GM12801 (cell line): Measurements from ENCODE around the gene ZNF236.

Experiments used
- TF ChIP-seq, protein P1 (sequence below): IDR thresholded peaks from one replicate; pipeline ENCODE4 v1.5.1; 2011; ENCODE audit warnings: control low read depth; ENCODE audit not compliant: insufficient read length; ENCODE audit errors: extremely low read depth

The ZNF236 gene

DNA sequence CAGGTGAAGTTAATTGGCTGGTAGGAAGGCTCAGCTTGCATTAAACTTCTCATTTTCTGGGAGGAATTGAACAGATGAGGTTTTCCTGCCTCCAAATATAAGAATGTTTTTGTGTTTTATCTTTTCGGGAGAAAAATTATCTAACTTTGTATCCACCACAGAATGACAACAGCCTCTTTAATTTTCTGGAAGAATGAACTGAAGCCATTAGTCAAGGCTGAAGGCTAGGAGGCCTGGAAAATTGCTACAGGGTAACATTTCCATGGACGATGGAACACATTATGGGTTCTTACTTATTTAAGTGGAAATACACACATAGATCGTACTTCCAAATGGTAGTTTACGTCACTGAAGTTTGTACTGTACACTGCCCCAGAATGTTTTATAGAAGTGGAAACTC is 28.0 kb upstream of the ZNF236 start:
- TF ChIP-seq, protein P1, sequence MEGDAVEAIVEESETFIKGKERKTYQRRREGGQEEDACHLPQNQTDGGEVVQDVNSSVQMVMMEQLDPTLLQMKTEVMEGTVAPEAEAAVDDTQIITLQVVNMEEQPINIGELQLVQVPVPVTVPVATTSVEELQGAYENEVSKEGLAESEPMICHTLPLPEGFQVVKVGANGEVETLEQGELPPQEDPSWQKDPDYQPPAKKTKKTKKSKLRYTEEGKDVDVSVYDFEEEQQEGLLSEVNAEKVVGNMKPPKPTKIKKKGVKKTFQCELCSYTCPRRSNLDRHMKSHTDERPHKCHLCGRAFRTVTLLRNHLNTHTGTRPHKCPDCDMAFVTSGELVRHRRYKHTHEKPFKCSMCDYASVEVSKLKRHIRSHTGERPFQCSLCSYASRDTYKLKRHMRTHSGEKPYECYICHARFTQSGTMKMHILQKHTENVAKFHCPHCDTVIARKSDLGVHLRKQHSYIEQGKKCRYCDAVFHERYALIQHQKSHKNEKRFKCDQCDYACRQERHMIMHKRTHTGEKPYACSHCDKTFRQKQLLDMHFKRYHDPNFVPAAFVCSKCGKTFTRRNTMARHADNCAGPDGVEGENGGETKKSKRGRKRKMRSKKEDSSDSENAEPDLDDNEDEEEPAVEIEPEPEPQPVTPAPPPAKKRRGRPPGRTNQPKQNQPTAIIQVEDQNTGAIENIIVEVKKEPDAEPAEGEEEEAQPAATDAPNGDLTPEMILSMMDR, result no peak

GRCh38 chr18:76801567-76802505 is 20.5 kb upstream of the ZNF236 start:
- TF ChIP-seq, protein P1, result no peak

GRCh38 chr18:76803413-76803812 is 18.9 kb upstream of the ZNF236 start:
- TF ChIP-seq, protein P1, result no peak

DNA sequence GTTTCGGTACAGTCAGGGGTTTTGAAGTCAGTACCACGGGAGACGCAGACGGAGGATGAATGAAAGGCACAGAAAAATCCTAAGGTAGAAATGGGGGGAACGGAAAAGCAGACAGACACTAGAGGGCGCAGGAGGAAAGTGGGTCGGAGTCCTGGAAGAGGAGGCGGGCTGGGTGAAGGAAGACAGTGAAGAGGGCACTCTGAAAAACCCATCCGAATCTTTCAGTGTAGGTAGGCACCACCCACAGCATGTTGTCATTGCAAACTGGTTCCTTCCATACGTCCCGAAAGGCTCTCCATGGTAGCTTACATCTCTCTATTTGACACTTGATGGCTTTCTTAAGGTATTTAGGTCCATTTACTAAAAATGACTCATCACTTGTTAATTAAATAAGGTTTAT is 18.5 kb upstream of the ZNF236 start:
- TF ChIP-seq, protein P1, result no peak

GRCh38 chr18:76805221-76805620 is 17.1 kb upstream of the ZNF236 start:
- TF ChIP-seq, protein P1, result no peak

DNA sequence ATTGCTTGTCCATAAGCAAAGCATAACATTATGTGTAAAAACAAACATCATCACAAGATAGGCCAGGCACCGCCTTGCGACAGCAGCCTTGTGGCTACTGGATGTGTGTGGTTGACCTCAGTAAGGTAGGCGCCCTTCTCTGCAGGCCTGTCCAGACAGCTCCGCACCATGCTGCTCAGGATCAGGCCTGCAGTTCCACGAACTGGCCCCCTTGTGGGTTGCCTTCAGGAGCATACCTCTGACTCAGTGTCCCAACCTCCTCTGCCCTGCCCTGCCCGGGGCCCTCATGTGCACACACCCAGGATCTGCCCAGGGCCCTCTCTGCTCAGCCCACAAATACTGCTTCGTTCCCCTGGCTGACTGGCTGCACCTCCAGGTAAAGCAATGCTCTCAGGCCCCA is 16.1 kb upstream of the ZNF236 start:
- TF ChIP-seq, protein P1, result no peak

DNA sequence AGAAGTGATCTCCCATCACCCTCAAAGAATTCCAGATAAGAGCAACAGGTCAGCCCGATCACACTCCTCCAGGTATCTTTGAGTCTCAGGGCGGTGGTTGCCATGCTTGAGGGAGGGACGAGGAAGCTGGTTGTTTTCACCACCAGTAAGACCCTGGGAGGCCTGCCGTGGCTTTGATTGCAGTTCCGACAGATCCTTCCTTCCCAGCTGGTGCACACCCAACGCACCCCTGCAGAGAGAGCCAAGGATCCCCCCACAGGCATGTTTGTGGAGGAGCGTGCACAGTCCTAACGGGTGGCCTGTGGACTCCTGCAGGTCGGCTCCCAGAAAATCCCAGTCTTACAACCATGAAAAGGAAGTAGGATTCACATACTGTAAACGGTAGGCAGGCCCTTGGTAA is 13.8 kb upstream of the ZNF236 start:
- TF ChIP-seq, protein P1, result no peak
